Lung (tissue), 12 donors: ENCODE results near the gene MB21D2. TPM values are rescaled to one million over a fixed set of nuclear protein-coding genes. Genes with fewer than 3 reads are reported as not detected.

Experiments
- ATAC-seq: fragments of 200-7000 bp; cut with Tn5 transposase; one replicate; pipeline ENCODE4 v1.9.1; 2020; ENCODE audit warnings: moderate number of reproducible peaks; ENCODE audit not compliant: insufficient read depth, low FRiP score
- DNase-seq, 3 donors: peaks; one replicate each; pipeline ENCODE4 v3.0.0-alpha.2; 2013 to 2017
- H3K27ac ChIP-seq, 2 donors: one replicate each; pipeline ENCODE4 v1.5.1; 2013; ENCODE audit warnings: mild to moderate bottlenecking in 2 of 2, moderate library complexity in 2 of 2, control low read depth in 1 of 2, inconsistent platforms in 1 of 2, low read depth in 1 of 2, low read length in 1 of 2
- H3K27me3 ChIP-seq, 3 donors: one replicate each; pipeline ENCODE4 v1.5.1; 2013; ENCODE audit warnings: low read length in 2 of 3; ENCODE audit not compliant: control insufficient read depth in 3 of 3, insufficient read depth in 3 of 3
- H3K36me3 ChIP-seq, 4 donors: one replicate each; pipeline ENCODE4 v1.5.1; 2013; ENCODE audit warnings: low read length in 4 of 4, mild to moderate bottlenecking in 1 of 4, moderate library complexity in 1 of 4; ENCODE audit not compliant: control insufficient read depth in 4 of 4, insufficient read depth in 4 of 4
- H3K4me1 ChIP-seq, 5 donors: one replicate each; pipeline ENCODE4 v1.5.1; 2013; ENCODE audit warnings: low read length in 5 of 5, mild to moderate bottlenecking in 2 of 5, moderate library complexity in 1 of 5; ENCODE audit not compliant: control insufficient read depth in 5 of 5, insufficient read depth in 5 of 5
- H3K4me3 ChIP-seq: one replicate; pipeline ENCODE4 v1.5.1; 2013; ENCODE audit warnings: mild to moderate bottlenecking, control low read depth, moderate library complexity
- H3K9ac ChIP-seq, 2 donors: one replicate each; pipeline ENCODE4 v1.5.1; 2013; ENCODE audit warnings: low read length in 2 of 2, control low read depth in 1 of 2; ENCODE audit not compliant: insufficient read depth in 1 of 2
- H3K9me3 ChIP-seq, 4 donors: one replicate each; pipeline ENCODE4 v1.5.1; 2013; ENCODE audit warnings: low read length in 3 of 4, mild to moderate bottlenecking in 1 of 4, moderate library complexity in 1 of 4; ENCODE audit not compliant: control insufficient read depth in 4 of 4, insufficient read depth in 3 of 4
- CTCF ChIP-seq: IDR thresholded peaks from 2 replicates; pipeline ENCODE4 v1.5.1; 2012; ENCODE audit warnings: mild to moderate bottlenecking; ENCODE audit errors: control extremely low read depth, extremely low read depth
- WGBS, 2 donors: extraction: QIAGEN DNeasy Blood & Tissue Kit; methylation state at CpG; one replicate each; pipeline ENCODE4 v1.1.7; 2013; 5-methylcytosine and 5-hydroxymethylcytosine counted together
- polyA plus RNA-seq, 2 donors: library from polyadenylated mRNA; stranded (reverse); fragments of 200-250 nt; gene quantifications; one replicate each; pipeline ENCODE4 v1.2.1, GENCODE V29; 2013
- total RNA-seq, 2 donors: library from RNA; depleted of rRNA in 1 of 2; stranded (reverse); fragments of >200 nt in 1 of 2; gene quantifications; one replicate each; pipeline ENCODE4 v1.2.1, GENCODE V29; 2014 to 2021
- donor health status: control.
- donor health status: control.
- donor health status: Bipolar disorder and iron deficiency.
- donor health status: healthy.
- donor health status: DM: yes; HTN: yes; CAD: no.

The MB21D2 gene
- total and polyA plus RNA-seq, 4 donors = 2.8 to 6.3 (median 4.6) TPM

- H3K9me3 ChIP-seq = peaks cover 0 to 4% (median 0%) of the 10 kb centered on the region in 4 donors
- peaks cover 0 to 29% (median 13%) of the 10 kb centered on the region in 5 donors for H3K4me1 ChIP-seq
- H3K4me3 ChIP-seq = no peak overlapping the region
- DNase-seq (no peak), ATAC-seq (no peak)
- H3K27ac ChIP-seq = no peak overlapping the region
- no peak for TF ChIP-seq CTCF
- no peaks in the 10 kb centered on the region for H3K27me3 ChIP-seq
- WGBS, 2 donors = 75 to 83% methylated on average over 2 of the region's 2 CpGs
- H3K9ac ChIP-seq = no peak overlapping the region
- H3K36me3 ChIP-seq = no peaks in the 10 kb centered on the region
These were observed 55.7 kb downstream of the MB21D2 start for GRCh38 chr3:192861972-192862371.

GRCh38 chr3:192860454-192860853 lies 57.2 kb downstream of the MB21D2 start:
- Histone ChIP-seq H3K9ac (no peak overlapping the region), H3K4me3 (no peak overlapping the region), H3K9me3 (peaks cover 0 to 4% (median 0%) of the 10 kb centered on the region in 4 donors), H3K4me1 (peaks cover 0 to 21% (median 10%) of the 10 kb centered on the region in 5 donors), H3K27ac (no peak overlapping the region), H3K27me3 (no peaks in the 10 kb centered on the region), H3K36me3 (no peaks in the 10 kb centered on the region)
- no peak for TF ChIP-seq CTCF
- WGBS, 2 donors = 71 to 82% methylated on average over 2 of the region's 2 CpGs
- ATAC-seq = no peak
- no peak for DNase-seq

DNA sequence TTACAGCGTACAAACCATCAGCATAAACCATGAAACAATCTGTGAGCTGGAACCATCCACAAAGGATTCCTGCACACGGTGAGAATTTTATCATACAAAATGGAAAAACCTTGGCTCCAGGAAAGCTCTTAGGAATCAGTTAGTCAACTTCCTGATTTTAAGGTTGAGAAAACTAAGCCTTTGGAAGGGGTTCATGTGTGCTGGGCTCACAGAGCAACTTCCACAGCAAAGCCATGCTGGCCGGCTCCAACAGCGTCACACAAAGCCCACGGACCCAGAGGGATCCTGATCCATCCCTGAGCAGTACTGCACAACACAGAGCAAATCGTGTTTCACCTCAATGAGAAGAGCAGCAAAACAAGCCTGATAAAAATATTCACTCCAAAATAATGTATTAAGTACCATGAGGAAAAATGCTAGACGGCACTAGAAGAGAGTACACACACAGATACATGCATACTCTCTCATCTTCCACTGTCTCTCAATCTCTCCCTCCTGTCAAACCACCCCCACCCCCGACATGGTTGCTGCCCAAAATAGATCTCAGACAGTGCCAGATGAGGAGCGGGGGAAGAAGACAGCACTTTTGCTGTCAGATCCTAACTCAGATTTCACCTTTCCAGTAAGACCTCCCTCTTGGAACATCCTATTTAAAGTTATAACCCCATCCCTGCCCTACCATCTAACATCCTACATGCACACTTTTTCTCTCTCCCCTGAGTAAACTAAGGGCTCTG lies 58.6 kb downstream of the MB21D2 start:
- 79 to 82% methylated on average over 9 of the region's 9 CpGs for WGBS, 2 donors
- H3K9ac ChIP-seq = no peak overlapping the region
- TF ChIP-seq CTCF = no peak
- ATAC-seq (no peak), DNase-seq (no peak)
- no peaks in the 10 kb centered on the region for H3K36me3 ChIP-seq
- H3K9me3 ChIP-seq = peaks cover 0 to 4% (median 0%) of the 10 kb centered on the region in 4 donors
- no peak overlapping the region for H3K4me3 ChIP-seq
- no peak overlapping the region for H3K27ac ChIP-seq
- H3K4me1 ChIP-seq = peaks cover 0 to 11% (median 5%) of the 10 kb centered on the region in 5 donors
- H3K27me3 ChIP-seq = no peaks in the 10 kb centered on the region

DNA sequence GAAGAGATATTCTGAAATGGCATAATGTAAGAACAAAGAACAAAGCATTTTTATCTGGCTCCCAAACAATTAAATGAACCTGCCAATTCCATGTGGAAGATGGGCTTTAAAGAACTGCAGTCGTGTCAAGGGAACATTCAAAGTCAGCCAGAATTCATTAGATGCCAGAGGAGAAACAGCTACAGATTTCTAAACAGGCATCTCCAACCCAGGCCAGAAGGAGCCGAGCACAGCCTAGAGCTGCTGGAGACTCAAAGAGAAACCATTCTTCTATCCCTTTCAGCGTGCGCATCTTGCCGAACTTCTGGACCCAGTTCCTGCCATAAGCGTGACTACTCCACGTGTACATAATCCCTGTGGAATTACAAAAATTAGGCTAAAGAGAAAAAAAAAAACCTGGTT lies 60.4 kb downstream of the MB21D2 start:
- Histone ChIP-seq H3K4me3 (no peak overlapping the region), H3K9ac (no peak overlapping the region)

More for the DNA sequence above, 60.4 kb downstream of the MB21D2 start:
- WGBS, 2 donors = 91 to 94% methylated on average over 7 of the region's 7 CpGs
- H3K9me3 ChIP-seq = no peaks in the 10 kb centered on the region
- no peak for ATAC-seq
- no peaks in the 10 kb centered on the region for H3K27me3 ChIP-seq
- peaks cover 0 to 13% (median 4%) of the 10 kb centered on the region in 5 donors for H3K4me1 ChIP-seq
- H3K27ac ChIP-seq = no peak overlapping the region
- no peaks in the 10 kb centered on the region for H3K36me3 ChIP-seq
- no peak for TF ChIP-seq CTCF
- DNase-seq = no peak
